Karpas-422 (cell line): ENCODE measurements around the gene NDFIP2. TPM values are rescaled to one million over a fixed set of nuclear protein-coding genes. Genes with fewer than 3 reads are reported as not detected.

Source experiments
- DNase-seq: peaks from one replicate; pipeline ENCODE4 v3.0.0-alpha.2; 2015
- H2AFZ ChIP-seq: fragments of 200-600 bp; sonication (generic); 2 replicates; pipeline ENCODE4 v1.6.1; 2014; ENCODE audit warnings: antibody characterized with exemption, low read length, mixed read lengths
- H3K27ac ChIP-seq: fragments of 200-600 bp; sonication (generic); 2 replicates; pipeline ENCODE4 v1.5.1; 2014; ENCODE audit warnings: mild to moderate bottlenecking, low read length, moderate library complexity
- H3K27me3 ChIP-seq: fragments of 200-600 bp; sonication (generic); 2 replicates; pipeline ENCODE4 v1.6.1; 2014; ENCODE audit warnings: low read length, mixed read lengths
- H3K36me3 ChIP-seq: fragments of 200-600 bp; sonication (generic); 2 replicates; pipeline ENCODE4 v1.6.1; 2014; ENCODE audit warnings: low read length, mixed read lengths; ENCODE audit not compliant: insufficient read depth
- H3K4me1 ChIP-seq: fragments of 200-600 bp; sonication (generic); 2 replicates; pipeline ENCODE4 v1.6.1; 2014; ENCODE audit warnings: mild to moderate bottlenecking, low read length, mixed read lengths
- H3K4me2 ChIP-seq: fragments of 200-600 bp; sonication (generic); 2 replicates; pipeline ENCODE4 v1.6.1; 2014; ENCODE audit warnings: low read length, low read depth, mild to moderate bottlenecking; ENCODE audit not compliant: poor library complexity, severe bottlenecking
- H3K4me3 ChIP-seq: fragments of 200-600 bp; sonication (generic); 2 replicates; pipeline ENCODE4 v1.5.1; 2014; ENCODE audit warnings: mild to moderate bottlenecking, antibody characterized with exemption, low read length, mixed read lengths
- H3K79me2 ChIP-seq: fragments of 200-600 bp; sonication (generic); 2 replicates; pipeline ENCODE4 v1.6.1; 2014; ENCODE audit warnings: mild to moderate bottlenecking, low read length, mixed read lengths
- H3K9ac ChIP-seq: fragments of 200-600 bp; sonication (generic); 2 replicates; pipeline ENCODE4 v1.6.0; 2014; ENCODE audit warnings: low read length
- H3K9me2 ChIP-seq: fragments of 200-600 bp; sonication (generic), shearing (Covaris generic); replicated peaks from 2 replicates; pipeline ENCODE4 v1.6.0; 2014; ENCODE audit warnings: mild to moderate bottlenecking, low read length, moderate library complexity; ENCODE audit not compliant: insufficient read depth
- H3K9me3 ChIP-seq: fragments of 300-700, 200-600 bp; sonication (generic); 2 replicates; pipeline ENCODE4 v1.6.1; 2014; ENCODE audit warnings: low read length, mixed read lengths
- H4K20me1 ChIP-seq: fragments of 200-600 bp; sonication (generic); 2 replicates; pipeline ENCODE4 v1.6.1; 2014; ENCODE audit warnings: mild to moderate bottlenecking, antibody characterized with exemption, low read length, low read depth; ENCODE audit not compliant: insufficient read depth
- total RNA-seq: library from RNA; depleted of rRNA; stranded (reverse); fragments of >200 nt; shearing (Covaris generic); gene quantifications from 2 replicates; pipeline ENCODE4 v1.2.3, GENCODE V29; 2014; ENCODE audit warnings: low replicate concordance

Gene NDFIP2
- total RNA-seq, 1 experiment from 2014 or later, result 30.2 TPM

- H3K9me3 ChIP-seq, result no peaks in the 10 kb centered on the region
- H2AFZ ChIP-seq, result no peak overlapping the region
- H3K4me3 ChIP-seq, result no peak overlapping the region
- DNase-seq, result no peak
- no peaks in the 10 kb centered on the region for H3K27me3 ChIP-seq
- no peak overlapping the region for H3K9ac ChIP-seq
- peak overlapping the region; percentile 46 for H3K4me2 ChIP-seq
- no peaks in the 10 kb centered on the region for H4K20me1 ChIP-seq
- H3K27ac ChIP-seq, result no peak overlapping the region
- H3K4me1 ChIP-seq, result peaks cover 9% of the 10 kb centered on the region
- H3K36me3 ChIP-seq, result no peaks in the 10 kb centered on the region
- H3K79me2 ChIP-seq, result no peaks in the 10 kb centered on the region
- no peaks in the 10 kb centered on the region for H3K9me2 ChIP-seq
Observed at GRCh38 chr13:79525064-79525857, 44.3 kb downstream of the NDFIP2 start.

GRCh38 chr13:79527698-79528097, 46.7 kb downstream of the NDFIP2 start:
- no peak overlapping the region for H3K4me2 ChIP-seq
- no peak overlapping the region for H3K9ac ChIP-seq
- H3K36me3 ChIP-seq, result no peaks in the 10 kb centered on the region
- H3K79me2 ChIP-seq, result no peaks in the 10 kb centered on the region
- H3K9me2 ChIP-seq, result no peaks in the 10 kb centered on the region
- no peaks in the 10 kb centered on the region for H3K9me3 ChIP-seq
- no peaks in the 10 kb centered on the region for H3K27me3 ChIP-seq
- H3K4me3 ChIP-seq, result no peak overlapping the region
- H3K4me1 ChIP-seq, result peaks cover 9% of the 10 kb centered on the region
- no peak overlapping the region for H2AFZ ChIP-seq
- H3K27ac ChIP-seq, result no peak overlapping the region
- no peak for DNase-seq
- H4K20me1 ChIP-seq, result no peaks in the 10 kb centered on the region

- Histone ChIP-seq H3K36me3 (no peaks in the 10 kb centered on the region), H3K9ac (no peak overlapping the region), H3K27ac (no peak overlapping the region), H3K4me3 (no peak overlapping the region), H3K79me2 (no peaks in the 10 kb centered on the region), H3K4me2 (no peak overlapping the region), H4K20me1 (no peaks in the 10 kb centered on the region), H3K27me3 (no peaks in the 10 kb centered on the region), H3K9me2 (no peaks in the 10 kb centered on the region), H2AFZ (no peak overlapping the region), H3K4me1 (peaks cover 9% of the 10 kb centered on the region), H3K9me3 (no peaks in the 10 kb centered on the region)
- peak; percentile 20 for DNase-seq
Observed at GRCh38 chr13:79528356-79528755, 47.4 kb downstream of the NDFIP2 start.

GRCh38 chr13:79528759-79529191, 47.8 kb downstream of the NDFIP2 start:
- Histone ChIP-seq H3K9me3 (no peaks in the 10 kb centered on the region), H2AFZ (no peak overlapping the region), H3K4me1 (peaks cover 9% of the 10 kb centered on the region), H4K20me1 (no peaks in the 10 kb centered on the region), H3K9ac (no peak overlapping the region), H3K9me2 (no peaks in the 10 kb centered on the region), H3K27me3 (no peaks in the 10 kb centered on the region), H3K36me3 (no peaks in the 10 kb centered on the region), H3K4me2 (no peak overlapping the region), H3K4me3 (no peak overlapping the region), H3K79me2 (no peaks in the 10 kb centered on the region), H3K27ac (no peak overlapping the region)
- peak; percentile 28 for DNase-seq

- Histone ChIP-seq H3K9me3 (no peaks in the 10 kb centered on the region), H3K9me2 (no peaks in the 10 kb centered on the region), H3K27ac (no peak overlapping the region), H3K4me3 (no peak overlapping the region), H3K4me2 (no peak overlapping the region), H3K9ac (no peak overlapping the region), H3K27me3 (no peaks in the 10 kb centered on the region), H3K36me3 (no peaks in the 10 kb centered on the region), H3K4me1 (peaks cover 7% of the 10 kb centered on the region), H3K79me2 (no peaks in the 10 kb centered on the region), H2AFZ (no peak overlapping the region), H4K20me1 (no peaks in the 10 kb centered on the region)
- no peak for DNase-seq
Observed at GRCh38 chr13:79529817-79530216, 48.9 kb downstream of the NDFIP2 start.

- no peaks in the 10 kb centered on the region for H4K20me1 ChIP-seq
- H3K9me3 ChIP-seq, result no peaks in the 10 kb centered on the region
- H3K27ac ChIP-seq, result no peak overlapping the region
- no peak overlapping the region for H2AFZ ChIP-seq
- no peaks in the 10 kb centered on the region for H3K27me3 ChIP-seq
- H3K4me2 ChIP-seq, result no peak overlapping the region
- peaks cover 2% of the 10 kb centered on the region for H3K4me1 ChIP-seq
- H3K4me3 ChIP-seq, result no peak overlapping the region
- no peaks in the 10 kb centered on the region for H3K79me2 ChIP-seq
- peak; percentile 24 for DNase-seq
- no peaks in the 10 kb centered on the region for H3K9me2 ChIP-seq
- H3K36me3 ChIP-seq, result no peaks in the 10 kb centered on the region
- H3K9ac ChIP-seq, result no peak overlapping the region
Observed at GRCh38 chr13:79530270-79530669, 49.3 kb downstream of the NDFIP2 start.

- DNase-seq, result peak; percentile 31
- Histone ChIP-seq H3K4me3 (no peak overlapping the region), H3K9me3 (no peaks in the 10 kb centered on the region), H3K27ac (no peak overlapping the region), H2AFZ (no peak overlapping the region), H3K79me2 (no peaks in the 10 kb centered on the region), H4K20me1 (no peaks in the 10 kb centered on the region), H3K9me2 (no peaks in the 10 kb centered on the region), H3K4me1 (no peaks in the 10 kb centered on the region), H3K4me2 (no peak overlapping the region), H3K9ac (no peak overlapping the region), H3K36me3 (no peaks in the 10 kb centered on the region), H3K27me3 (no peaks in the 10 kb centered on the region)
Observed at GRCh38 chr13:79531542-79532254, 50.7 kb downstream of the NDFIP2 start.

- no peak overlapping the region for H3K4me2 ChIP-seq
- H4K20me1 ChIP-seq, result no peaks in the 10 kb centered on the region
- H3K9me2 ChIP-seq, result no peaks in the 10 kb centered on the region
- no peak overlapping the region for H2AFZ ChIP-seq
- no peak overlapping the region for H3K4me3 ChIP-seq
- no peak overlapping the region for H3K27ac ChIP-seq
- H3K4me1 ChIP-seq, result no peaks in the 10 kb centered on the region
- H3K36me3 ChIP-seq, result no peaks in the 10 kb centered on the region
- peak; percentile 22 for DNase-seq
- H3K9ac ChIP-seq, result no peak overlapping the region
- H3K9me3 ChIP-seq, result no peaks in the 10 kb centered on the region
- H3K79me2 ChIP-seq, result no peaks in the 10 kb centered on the region
- no peaks in the 10 kb centered on the region for H3K27me3 ChIP-seq
Observed at GRCh38 chr13:79532576-79532975, 51.6 kb downstream of the NDFIP2 start.
